BJ (cell line): ENCODE data around the gene NPTX2. TPM values are rescaled to one million over a fixed set of nuclear protein-coding genes. Genes with fewer than 3 reads are reported as not detected.
"Not testable (repeated sequence)": the region's sequence is repeated elsewhere in the genome, so short reads cannot be mapped to it uniquely, and the experiment has no call there.

Source experiments
- CTCF ChIA-PET: fragments of 350-600 bp; formaldehyde crosslinking; extraction: SDS; loops from one replicate; lab custom pipeline; 2021; ENCODE audit warnings: antibody characterized with exemption, inconsistent platforms; lab: Yijun Ruan, JAX
- POLR2A ChIA-PET: fragments of 300-600 bp; sonication (Branson Sonifier 250); formaldehyde crosslinking; extraction: SDS; loops from one replicate; lab custom pipeline; 2021; ENCODE audit warnings: antibody characterized with exemption; lab: Charles Lee
- DNase-seq: peaks from one replicate; pipeline ENCODE4 v3.0.0-alpha.2; 2011; ENCODE audit warnings: low read depth
- H3K27me3 ChIP-seq: 2 replicates; pipeline ENCODE4 v1.6.0; 2011; ENCODE audit warnings: low read length; ENCODE audit not compliant: control insufficient read depth, insufficient read depth
- H3K36me3 ChIP-seq: 2 replicates; pipeline ENCODE4 v1.5.1; 2011; ENCODE audit warnings: low read length; ENCODE audit not compliant: control insufficient read depth, insufficient read depth
- H3K4me3 ChIP-seq: 2 replicates; pipeline ENCODE4 v1.5.1; 2011; ENCODE audit warnings: low read depth, mild to moderate bottlenecking, control low read depth, low read length
- polyA plus RNA-seq: library from polyadenylated mRNA; depleted of rRNA; stranded (reverse); fragments of >200 nt; gene quantifications from 2 replicates; pipeline ENCODE4 v1.2.3, GENCODE V29; 2011
- TF ChIP-seq, protein P1 (sequence below): IDR thresholded peaks from 2 replicates; pipeline ENCODE4 v1.5.1; 2011; ENCODE audit warnings: low read depth, mild to moderate bottlenecking, control low read depth, inconsistent platforms, low read length, moderate library complexity; ENCODE audit not compliant: insufficient read depth

Gene NPTX2
- polyA plus RNA-seq, 1 experiment: 2.4 TPM

DNA sequence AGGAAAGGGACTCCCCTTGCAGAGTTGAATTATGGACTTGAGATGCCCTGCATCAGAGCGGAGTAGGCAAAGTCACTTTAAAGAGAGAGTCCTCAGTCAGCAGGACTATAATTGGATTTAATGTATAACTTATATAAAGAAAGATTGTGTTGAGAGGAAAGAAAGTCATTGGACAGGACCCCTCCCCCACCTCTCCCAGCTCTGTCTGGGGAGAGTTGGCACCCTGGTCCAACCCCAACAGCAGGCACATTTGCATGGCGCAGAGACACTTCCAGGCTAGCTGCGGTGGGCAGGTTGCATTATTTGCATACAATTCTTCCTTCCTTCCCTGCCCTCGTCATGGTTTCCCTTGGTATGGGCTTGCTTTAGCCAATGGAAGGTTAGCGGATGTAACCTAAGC lies 46.1 kb upstream of the NPTX2 start:
- TF ChIP-seq, protein P1, sequence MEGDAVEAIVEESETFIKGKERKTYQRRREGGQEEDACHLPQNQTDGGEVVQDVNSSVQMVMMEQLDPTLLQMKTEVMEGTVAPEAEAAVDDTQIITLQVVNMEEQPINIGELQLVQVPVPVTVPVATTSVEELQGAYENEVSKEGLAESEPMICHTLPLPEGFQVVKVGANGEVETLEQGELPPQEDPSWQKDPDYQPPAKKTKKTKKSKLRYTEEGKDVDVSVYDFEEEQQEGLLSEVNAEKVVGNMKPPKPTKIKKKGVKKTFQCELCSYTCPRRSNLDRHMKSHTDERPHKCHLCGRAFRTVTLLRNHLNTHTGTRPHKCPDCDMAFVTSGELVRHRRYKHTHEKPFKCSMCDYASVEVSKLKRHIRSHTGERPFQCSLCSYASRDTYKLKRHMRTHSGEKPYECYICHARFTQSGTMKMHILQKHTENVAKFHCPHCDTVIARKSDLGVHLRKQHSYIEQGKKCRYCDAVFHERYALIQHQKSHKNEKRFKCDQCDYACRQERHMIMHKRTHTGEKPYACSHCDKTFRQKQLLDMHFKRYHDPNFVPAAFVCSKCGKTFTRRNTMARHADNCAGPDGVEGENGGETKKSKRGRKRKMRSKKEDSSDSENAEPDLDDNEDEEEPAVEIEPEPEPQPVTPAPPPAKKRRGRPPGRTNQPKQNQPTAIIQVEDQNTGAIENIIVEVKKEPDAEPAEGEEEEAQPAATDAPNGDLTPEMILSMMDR: no peak
- H3K4me3 ChIP-seq: no peak overlapping the region
- no peaks in the 10 kb centered on the region for H3K36me3 ChIP-seq
- POLR2A ChIA-PET: no interaction called here
- no peaks in the 10 kb centered on the region for H3K27me3 ChIP-seq
- DNase-seq: no peak
- CTCF ChIA-PET: no interaction called here

DNA sequence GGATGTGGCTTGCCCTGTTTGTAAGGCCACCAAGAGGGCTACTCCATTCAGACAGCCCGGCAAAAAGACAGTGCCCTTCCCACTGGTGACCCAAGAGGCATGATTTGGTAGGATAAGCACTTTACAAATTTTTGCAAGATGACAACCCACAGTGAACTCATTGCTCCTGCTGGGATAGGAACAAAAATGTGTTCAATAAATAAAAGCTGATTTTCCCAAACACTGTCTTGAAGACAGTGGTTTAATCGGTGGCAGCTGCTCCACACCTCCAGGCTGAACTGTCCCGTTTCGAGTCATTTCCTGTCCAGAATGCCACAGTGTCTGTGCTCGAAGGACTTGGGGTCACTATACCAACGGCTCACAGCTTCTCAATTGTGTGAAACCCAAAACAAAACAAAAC lies 45.1 kb upstream of the NPTX2 start:
- no peaks in the 10 kb centered on the region for H3K27me3 ChIP-seq
- H3K4me3 ChIP-seq: no peak overlapping the region
- ChIA-PET POLR2A (no interaction called here), CTCF (no interaction called here)
- DNase-seq: no peak
- H3K36me3 ChIP-seq: no peaks in the 10 kb centered on the region
- TF ChIP-seq, protein P1: no peak

DNA sequence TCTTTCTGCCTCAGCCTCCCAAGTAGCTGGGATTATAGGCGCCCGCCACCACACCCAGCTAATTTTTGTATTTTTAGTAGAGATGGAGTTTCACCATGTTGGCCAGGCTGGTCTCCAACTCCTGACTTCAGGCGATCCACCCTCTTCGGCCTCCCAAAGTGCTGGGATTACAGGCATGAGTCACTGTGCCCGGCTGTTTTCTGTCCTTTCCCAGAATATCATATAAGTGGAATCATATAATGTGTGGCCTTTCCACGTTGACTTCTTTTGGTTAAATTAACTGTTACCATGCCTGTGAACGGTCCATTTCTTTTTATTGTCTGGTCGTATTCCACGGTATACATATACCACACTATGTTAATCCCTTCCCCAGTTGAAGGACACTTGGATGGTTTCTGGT lies 44.4 kb upstream of the NPTX2 start:
- H3K4me3 ChIP-seq, POLR2A ChIA-PET, H3K27me3 ChIP-seq, DNase-seq, CTCF ChIA-PET, H3K36me3 ChIP-seq: not testable (repeated sequence)

DNA sequence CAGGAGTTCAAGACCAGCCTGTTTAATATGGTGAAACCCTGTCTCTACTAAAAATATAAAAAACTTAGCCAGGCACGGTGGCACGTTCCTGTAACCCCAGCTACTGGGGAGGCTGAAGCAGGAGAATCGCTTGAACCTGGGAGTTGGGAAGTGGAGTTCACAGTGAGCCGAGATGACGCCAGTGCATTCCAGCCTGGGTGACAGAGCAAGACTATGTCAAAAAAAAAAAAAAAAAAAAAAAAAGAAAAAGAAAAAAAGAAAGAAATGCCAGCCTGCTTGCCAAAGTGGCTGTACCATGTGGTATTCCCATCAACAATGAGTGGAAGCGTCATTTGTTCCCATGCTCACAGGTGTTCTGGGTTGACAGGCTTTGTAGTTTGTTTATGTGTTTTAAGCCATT lies 43.3 kb upstream of the NPTX2 start:
- ChIA-PET CTCF (no interaction called here), POLR2A (no interaction called here)
- TF ChIP-seq, protein P1: no peak
- DNase-seq: no peak
- H3K4me3 ChIP-seq: no peak overlapping the region
- H3K36me3 ChIP-seq: no peaks in the 10 kb centered on the region
- H3K27me3 ChIP-seq: no peaks in the 10 kb centered on the region

DNA sequence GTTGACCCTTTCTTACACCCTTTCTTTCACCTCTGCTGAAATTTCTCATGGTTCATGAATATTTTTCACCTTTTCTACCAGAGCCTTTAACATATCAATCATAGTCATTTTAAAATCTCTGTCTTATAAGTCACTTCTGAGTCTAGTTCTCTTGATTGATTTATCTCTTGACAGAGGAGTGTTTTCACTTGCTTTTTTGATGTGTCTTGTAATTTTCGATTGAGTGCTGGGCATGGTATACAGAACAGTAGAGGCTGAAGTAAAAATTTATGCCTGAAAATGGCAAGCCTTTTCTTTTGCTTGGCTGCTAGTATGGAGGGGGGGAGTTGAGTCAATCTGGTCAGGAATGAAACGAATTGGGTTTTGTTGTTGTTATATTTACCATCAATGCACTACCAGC lies 41.2 kb upstream of the NPTX2 start:
- ChIA-PET CTCF (no interaction called here), POLR2A (no interaction called here)
- Histone ChIP-seq H3K4me3 (no peak overlapping the region), H3K36me3 (no peaks in the 10 kb centered on the region), H3K27me3 (no peaks in the 10 kb centered on the region)
- DNase-seq: no peak
- TF ChIP-seq, protein P1: no peak

DNA sequence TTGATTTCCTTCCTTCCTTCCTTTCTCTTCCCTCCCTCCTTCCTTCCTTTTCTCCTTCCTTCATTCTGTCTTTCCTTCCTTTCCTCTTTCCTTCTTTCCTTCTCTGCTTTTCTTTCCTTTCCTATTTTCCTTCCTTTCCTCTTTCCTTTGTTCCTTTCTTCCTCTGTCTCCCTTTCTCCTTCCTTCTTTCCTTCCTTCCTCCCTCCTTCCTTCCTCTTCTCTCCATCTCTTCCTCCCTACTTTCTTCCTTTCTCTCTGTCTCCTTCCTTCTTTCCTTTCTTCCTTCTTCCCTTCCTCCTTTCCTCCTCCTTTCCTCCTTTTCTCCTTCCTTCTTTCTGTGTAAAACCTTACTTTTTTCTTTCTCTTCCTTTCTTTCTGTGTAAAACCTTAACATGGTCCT lies 32.3 kb upstream of the NPTX2 start:
- no peaks in the 10 kb centered on the region for H3K36me3 ChIP-seq
- CTCF ChIA-PET: no interaction called here
- POLR2A ChIA-PET: no interaction called here
- no peak for DNase-seq
- H3K4me3 ChIP-seq: no peak overlapping the region
- TF ChIP-seq, protein P1: no peak
- H3K27me3 ChIP-seq: no peaks in the 10 kb centered on the region
